IPS-18a (cell line): ENCODE measurements around the gene SDC1.

ENCODE experiments used
- H3K27ac ChIP-seq: one replicate; pipeline ENCODE4 v1.5.1; 2013; ENCODE audit warnings: low read length
- H3K27me3 ChIP-seq: one replicate; pipeline ENCODE4 v1.6.1; 2013; ENCODE audit warnings: mild to moderate bottlenecking, low read length; ENCODE audit not compliant: control insufficient read depth, insufficient read depth
- H3K36me3 ChIP-seq: one replicate; pipeline ENCODE4 v1.6.1; 2013; ENCODE audit warnings: low read depth, low read length; ENCODE audit not compliant: control insufficient read depth
- H3K4me1 ChIP-seq: one replicate; pipeline ENCODE4 v1.6.1; 2013; ENCODE audit warnings: low read depth, low read length; ENCODE audit not compliant: control insufficient read depth
- H3K4me3 ChIP-seq: one replicate; pipeline ENCODE4 v1.5.1; 2013; ENCODE audit warnings: low read length
- H3K9ac ChIP-seq: one replicate; pipeline ENCODE4 v1.6.1; 2013; ENCODE audit warnings: mild to moderate bottlenecking, low read length, moderate library complexity
- H3K9me3 ChIP-seq: one replicate; pipeline ENCODE4 v1.6.1; 2013; ENCODE audit warnings: low read depth, low read length; ENCODE audit not compliant: control insufficient read depth

The SDC1 gene

DNA sequence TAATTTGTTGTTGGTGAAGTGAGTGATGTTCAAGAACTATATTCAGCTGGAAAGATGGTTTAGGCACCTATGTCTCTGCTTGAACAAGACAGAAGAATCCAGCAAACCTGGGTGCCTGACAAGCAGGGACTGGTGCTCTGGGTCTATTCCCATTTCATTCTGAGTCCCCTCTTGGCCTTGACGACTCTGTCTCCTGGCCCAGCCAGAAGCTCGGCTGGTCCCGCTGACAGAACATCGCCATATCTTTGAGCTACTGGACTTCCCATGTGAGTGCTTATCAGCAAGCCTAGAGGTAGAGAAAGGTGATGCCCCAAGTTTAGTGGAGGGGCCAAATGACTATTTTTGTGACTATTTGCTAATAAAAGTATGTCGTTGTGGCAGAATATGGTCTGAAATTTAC is 48.2 kb downstream of the SDC1 start:
- no peak overlapping the region for H3K4me3 ChIP-seq
- no peaks in the 10 kb centered on the region for H3K27me3 ChIP-seq
- H3K9ac ChIP-seq = no peak overlapping the region
- H3K27ac ChIP-seq = no peak overlapping the region
- no peaks in the 10 kb centered on the region for H3K36me3 ChIP-seq
- peaks cover 3% of the 10 kb centered on the region for H3K4me1 ChIP-seq
- no peaks in the 10 kb centered on the region for H3K9me3 ChIP-seq

DNA sequence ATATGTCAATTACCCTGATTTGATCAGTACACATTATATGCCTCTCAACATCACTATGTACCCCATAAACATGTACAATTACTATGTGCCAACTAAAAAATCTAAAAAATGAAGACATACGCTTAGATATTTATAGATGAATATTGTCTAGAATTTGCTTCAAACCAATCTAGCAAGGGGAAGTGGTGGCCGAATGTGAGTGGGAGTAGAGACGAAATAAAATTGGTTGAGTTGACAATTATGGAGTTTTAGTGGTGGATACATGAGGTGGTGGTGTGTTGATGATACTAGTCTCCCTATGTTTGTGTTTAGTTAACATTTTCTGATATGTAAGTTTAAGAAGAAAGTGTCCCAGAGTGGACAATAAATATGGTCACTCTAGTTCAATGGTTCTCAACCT is 49.0 kb downstream of the SDC1 start:
- Histone ChIP-seq H3K9me3 (no peaks in the 10 kb centered on the region), H3K27ac (no peak overlapping the region), H3K4me3 (no peak overlapping the region), H3K9ac (no peak overlapping the region), H3K27me3 (no peaks in the 10 kb centered on the region), H3K36me3 (no peaks in the 10 kb centered on the region), H3K4me1 (peaks cover 3% of the 10 kb centered on the region)

DNA sequence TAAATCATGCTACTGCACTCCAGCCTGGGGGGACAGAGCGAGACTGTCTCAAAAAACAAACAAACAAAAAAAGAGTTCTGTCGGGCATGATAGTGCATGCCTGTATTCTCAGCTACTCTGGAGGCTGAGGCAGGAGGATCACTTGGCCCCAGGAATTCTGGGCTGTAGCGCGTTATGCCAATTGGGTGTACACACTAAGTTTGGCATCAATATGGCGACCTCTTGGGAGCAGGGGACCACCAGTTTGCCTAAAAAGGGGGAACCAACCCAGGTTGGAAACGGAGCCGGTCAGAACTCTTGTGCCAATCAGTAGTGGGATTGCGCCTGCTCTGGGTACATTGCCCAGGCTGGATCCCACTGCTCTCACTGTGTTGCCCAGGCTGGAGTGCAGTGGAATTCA is 49.7 kb downstream of the SDC1 start:
- no peaks in the 10 kb centered on the region for H3K27me3 ChIP-seq
- no peak overlapping the region for H3K27ac ChIP-seq
- no peak overlapping the region for H3K4me3 ChIP-seq
- H3K36me3 ChIP-seq = no peaks in the 10 kb centered on the region
- no peak overlapping the region for H3K9ac ChIP-seq
- H3K4me1 ChIP-seq = peaks cover 3% of the 10 kb centered on the region
- no peaks in the 10 kb centered on the region for H3K9me3 ChIP-seq

DNA sequence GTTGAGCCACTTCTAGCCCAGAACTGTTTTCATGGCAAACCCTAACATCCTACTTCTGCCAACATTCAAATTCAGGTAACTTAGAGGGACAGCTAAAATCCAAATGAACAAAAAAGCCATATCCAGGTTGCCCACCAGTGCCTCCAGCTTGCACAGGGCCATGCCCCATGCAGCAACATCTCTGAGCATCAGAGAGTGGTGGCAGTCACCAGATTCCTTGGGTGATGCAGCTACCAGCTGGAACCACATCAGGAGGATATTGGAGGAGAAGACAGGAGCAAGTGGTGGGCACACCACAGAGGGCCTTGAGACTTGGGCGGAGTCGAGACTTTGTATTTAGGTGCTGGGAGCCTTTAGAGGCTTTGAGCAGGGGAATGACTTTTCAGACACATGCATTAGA is 50.5 kb downstream of the SDC1 start:
- Histone ChIP-seq H3K27me3 (no peaks in the 10 kb centered on the region), H3K4me3 (no peak overlapping the region), H3K9ac (no peak overlapping the region), H3K4me1 (peaks cover 3% of the 10 kb centered on the region), H3K36me3 (no peaks in the 10 kb centered on the region), H3K9me3 (no peaks in the 10 kb centered on the region), H3K27ac (no peak overlapping the region)

DNA sequence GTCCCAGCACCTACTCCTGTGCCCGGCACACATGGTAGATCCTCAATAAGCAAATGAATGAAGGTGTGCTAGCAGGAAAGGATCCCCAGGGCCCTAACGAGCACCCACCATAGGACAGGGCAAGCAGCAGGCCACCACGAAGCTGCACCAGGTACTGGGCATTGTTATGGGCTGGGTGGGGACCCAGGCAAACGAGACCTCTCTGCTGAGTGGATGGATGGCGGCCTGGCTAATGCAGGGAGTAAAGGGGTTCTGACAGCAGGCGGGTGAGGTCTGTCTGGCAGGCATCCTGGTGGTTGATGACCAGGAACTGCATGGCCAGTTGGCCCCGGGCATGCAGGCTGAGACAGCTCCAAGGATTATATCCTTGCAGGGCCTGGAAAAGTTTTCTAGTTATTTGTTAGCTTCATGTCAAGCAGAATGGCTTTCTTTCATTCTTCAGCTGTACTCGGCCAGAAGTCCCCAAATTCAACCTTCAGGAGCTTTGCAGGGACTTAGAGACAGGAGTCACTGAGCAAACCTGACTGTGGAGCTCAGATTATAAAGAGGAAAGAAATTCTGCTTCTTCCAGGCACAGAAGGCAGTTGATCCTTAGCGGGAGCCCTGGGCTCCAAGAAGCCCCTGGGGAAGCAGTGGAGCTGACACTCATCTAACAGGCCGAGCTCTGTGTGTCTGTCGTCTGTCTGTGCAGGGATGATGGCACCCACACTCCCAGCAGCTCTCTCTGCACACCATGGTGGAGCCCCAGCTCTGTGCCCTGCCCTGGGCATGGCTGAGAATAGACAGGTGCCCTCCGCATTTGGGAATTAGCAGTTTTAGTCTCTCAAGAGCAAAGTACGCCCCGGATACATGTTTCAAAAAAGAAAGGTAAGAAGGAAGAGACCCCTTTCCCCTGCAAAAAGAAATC is 51.2 kb downstream of the SDC1 start:
- no peaks in the 10 kb centered on the region for H3K36me3 ChIP-seq
- H3K4me1 ChIP-seq = peaks cover 3% of the 10 kb centered on the region
- H3K27ac ChIP-seq = no peak overlapping the region
- no peak overlapping the region for H3K9ac ChIP-seq
- H3K4me3 ChIP-seq = no peak overlapping the region
- no peaks in the 10 kb centered on the region for H3K9me3 ChIP-seq
- H3K27me3 ChIP-seq = no peaks in the 10 kb centered on the region

DNA sequence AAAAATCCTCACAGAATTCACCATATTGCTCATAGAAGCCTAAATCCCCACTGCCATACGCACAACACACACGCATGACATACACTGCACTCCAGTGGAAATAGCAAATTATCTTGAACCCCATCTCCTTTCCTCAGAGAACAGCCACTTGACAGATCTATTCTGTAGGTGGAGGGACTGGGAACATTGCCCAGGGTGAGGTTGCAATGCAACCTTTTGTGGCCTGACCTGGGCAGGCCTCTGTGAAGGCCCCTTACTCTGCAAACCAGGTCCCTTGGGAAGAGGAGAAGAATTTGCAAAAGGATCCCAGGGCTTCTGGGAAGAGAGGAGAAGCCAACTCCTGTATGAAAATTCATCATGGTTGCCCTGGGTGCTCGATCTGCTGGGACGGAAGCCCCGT is 51.9 kb downstream of the SDC1 start:
- no peak overlapping the region for H3K9ac ChIP-seq
- H3K9me3 ChIP-seq = no peaks in the 10 kb centered on the region
- no peaks in the 10 kb centered on the region for H3K27me3 ChIP-seq
- peaks cover 3% of the 10 kb centered on the region for H3K4me1 ChIP-seq
- no peak overlapping the region for H3K27ac ChIP-seq
- H3K36me3 ChIP-seq = no peaks in the 10 kb centered on the region
- no peak overlapping the region for H3K4me3 ChIP-seq

DNA sequence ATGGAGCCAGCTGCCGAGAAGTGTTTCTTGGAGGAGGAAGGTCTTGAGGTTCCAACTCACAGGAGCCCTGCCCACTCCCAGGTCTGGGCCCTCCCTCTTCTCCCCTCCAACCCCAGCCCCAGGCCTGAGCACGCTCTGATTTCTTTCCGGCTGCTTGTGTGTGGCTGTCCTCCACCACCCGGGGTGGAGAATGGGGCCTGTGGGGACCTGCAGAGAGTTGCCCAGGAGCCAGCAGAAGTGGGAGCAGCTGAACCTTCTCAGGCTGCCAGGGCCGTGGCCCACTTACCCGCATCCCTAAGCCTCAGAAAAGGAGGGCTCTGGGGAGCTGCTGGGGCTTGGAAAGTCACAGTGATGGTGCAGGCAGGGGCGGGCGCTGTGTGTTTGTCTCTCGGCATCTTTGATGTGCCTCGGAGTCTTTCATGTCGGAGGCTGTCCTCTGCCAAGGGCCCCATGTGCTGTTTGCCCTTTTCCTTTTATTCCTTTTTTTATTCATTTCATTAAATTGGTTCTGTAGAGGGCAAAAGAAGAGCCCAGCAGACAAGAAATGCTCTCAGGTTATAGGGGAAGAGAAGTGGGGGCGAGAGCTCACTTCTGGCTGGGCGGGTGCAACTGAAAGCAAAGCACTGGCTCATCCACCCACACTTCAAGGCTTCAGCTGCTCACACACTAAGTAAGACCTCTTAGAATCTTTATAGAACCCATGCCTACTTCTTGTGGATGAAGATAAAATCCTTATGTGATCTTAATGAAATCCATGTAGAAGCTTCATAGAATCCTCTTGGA is 52.5 kb downstream of the SDC1 start:
- Histone ChIP-seq H3K27me3 (no peaks in the 10 kb centered on the region), H3K4me1 (peaks cover 3% of the 10 kb centered on the region), H3K36me3 (no peaks in the 10 kb centered on the region), H3K9ac (no peak overlapping the region), H3K27ac (no peak overlapping the region), H3K9me3 (no peaks in the 10 kb centered on the region), H3K4me3 (no peak overlapping the region)

DNA sequence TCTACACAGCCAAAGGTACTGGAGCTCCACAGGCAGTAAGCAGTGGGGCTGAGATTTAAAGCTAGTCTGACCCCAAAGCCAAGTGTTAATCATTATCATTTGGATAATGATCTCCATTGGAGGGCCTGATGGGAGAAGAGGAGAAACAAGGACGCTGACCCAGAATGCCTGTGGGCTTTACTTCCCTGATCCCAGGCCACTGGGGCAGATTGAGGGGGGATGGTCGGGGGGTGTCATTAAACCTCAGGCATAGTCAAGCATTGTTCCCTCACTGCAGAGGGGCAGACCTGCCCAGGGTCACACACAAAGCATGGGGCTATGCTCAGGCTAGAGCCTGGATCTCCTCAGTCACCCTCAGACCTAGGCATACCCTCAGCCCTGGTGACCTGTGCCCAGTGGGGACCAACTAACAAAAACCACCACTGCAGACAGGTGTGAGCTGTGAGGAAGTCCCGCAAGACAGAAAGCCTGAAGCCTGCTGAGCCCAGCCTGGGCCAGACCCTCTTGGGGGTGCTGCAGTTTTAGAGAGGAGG is 53.4 kb downstream of the SDC1 start:
- no peaks in the 10 kb centered on the region for H3K36me3 ChIP-seq
- H3K4me1 ChIP-seq = peaks cover 3% of the 10 kb centered on the region
- no peak overlapping the region for H3K27ac ChIP-seq
- H3K4me3 ChIP-seq = no peak overlapping the region
- H3K27me3 ChIP-seq = no peaks in the 10 kb centered on the region
- no peak overlapping the region for H3K9ac ChIP-seq
- H3K9me3 ChIP-seq = no peaks in the 10 kb centered on the region

DNA sequence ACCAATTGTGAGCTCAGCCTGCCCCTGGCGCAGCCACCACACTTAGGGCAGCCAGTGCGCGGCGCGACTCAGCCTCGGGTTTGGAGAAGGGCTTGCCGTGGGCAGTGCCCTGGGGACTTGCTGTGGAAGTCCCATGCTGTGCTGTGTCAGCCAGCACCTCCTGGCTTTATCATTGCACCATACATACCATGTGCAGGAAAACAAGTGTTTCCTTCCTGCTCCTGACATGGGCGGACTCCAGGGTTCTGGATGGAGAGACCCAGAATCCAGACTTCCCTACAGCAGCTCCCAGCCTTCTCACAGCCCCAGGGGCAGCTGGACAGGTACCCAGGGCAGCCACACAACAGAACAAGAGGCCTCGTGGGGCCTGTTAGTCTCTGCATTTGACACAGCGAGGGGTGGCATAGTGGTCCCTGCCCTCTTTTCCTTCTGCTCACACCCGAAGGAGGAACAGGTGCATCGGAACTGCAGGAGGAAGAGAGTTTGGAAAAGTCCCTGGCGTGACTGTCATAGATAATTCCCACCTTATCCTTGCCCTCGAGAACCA is 54.2 kb downstream of the SDC1 start:
- Histone ChIP-seq H3K27me3 (no peaks in the 10 kb centered on the region), H3K9me3 (no peaks in the 10 kb centered on the region), H3K36me3 (no peaks in the 10 kb centered on the region), H3K27ac (no peak overlapping the region), H3K4me3 (no peak overlapping the region), H3K4me1 (peaks cover 9% of the 10 kb centered on the region), H3K9ac (no peak overlapping the region)

DNA sequence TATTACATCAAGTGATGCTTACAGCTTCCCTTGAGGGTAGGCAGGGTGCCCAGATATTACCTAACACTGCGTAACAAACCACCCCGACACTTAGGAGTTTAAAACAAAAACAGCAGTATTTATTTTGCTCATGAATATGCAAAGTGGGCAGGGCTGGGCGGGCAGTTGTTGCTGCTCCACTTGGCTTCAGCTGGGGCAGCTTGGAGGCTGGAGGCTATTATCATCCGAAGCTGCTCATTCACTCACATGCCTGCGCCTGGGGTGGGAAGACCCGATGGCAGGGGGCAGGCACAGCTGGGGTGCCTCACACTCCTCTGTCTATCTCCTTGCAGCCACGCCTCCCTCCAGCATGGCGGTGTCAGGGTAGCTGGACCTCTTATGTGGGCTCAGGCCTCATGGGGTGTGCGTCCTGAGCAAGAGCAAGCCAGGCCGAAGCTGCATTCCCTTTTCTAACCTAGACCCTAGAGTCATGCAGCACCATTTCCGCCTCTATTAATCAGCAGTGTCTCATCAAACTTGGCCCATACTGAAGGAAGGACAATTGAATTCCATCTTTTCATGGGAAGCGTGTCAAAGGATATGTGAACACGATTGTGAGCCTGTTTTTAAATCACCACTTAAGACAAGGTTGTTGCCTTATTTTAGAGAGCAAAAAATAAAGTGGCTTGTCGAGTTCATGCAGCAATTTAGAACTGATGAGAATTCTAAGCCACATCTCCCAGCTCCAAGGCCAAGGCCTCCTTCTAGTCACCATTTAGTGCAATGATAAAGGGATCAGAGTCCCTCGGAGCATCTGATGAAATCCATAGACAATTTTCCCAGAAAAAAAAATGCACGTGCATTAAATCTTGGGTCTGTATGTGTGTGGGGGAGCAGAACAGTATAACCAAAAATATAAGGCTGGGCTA is 54.9 kb downstream of the SDC1 start:
- Histone ChIP-seq H3K9ac (no peak overlapping the region), H3K9me3 (no peaks in the 10 kb centered on the region), H3K36me3 (no peaks in the 10 kb centered on the region), H3K27me3 (no peaks in the 10 kb centered on the region), H3K4me1 (peaks cover 9% of the 10 kb centered on the region), H3K27ac (no peak overlapping the region), H3K4me3 (no peak overlapping the region)
